ENCODE measurements around the gene CTNNA2. TPM values are rescaled to one million over a fixed set of nuclear protein-coding genes. Genes with fewer than 3 reads are reported as not detected.

The CTNNA2 gene
- total and polyA plus RNA-seq, 12 donors = 0.12 to 5.0 (median 1.4) TPM; not detected in 1

DNA sequence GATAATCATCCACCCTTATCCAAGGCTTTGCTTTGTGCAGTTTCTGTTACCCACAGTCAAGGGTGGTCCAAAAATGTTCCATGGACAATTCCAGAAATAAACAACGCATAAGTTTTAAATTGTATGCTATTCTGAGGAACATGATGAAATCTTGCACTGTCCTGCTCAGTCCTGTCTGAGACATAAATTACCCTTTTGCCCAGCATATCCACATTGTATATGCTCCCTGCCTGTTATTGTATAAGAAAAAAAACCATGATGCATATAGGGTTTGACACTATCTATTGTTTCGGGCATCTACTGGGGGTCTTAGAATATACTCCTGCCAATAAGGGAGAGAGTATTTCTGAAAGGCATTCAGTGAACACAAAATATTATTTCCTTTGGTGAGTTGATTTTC lies 767.7 kb downstream of the CTNNA2 start:
- H3K9me3 ChIP-seq (replicated peaks in 1 of 3) = no peaks in the 10 kb centered on the region
- no peaks in the 10 kb centered on the region for H3K36me3 ChIP-seq (replicated peaks in 1 of 2)
- intact Hi-C loops (cut with DNase I) = no loop called here
- no peak overlapping the region for H3K27ac ChIP-seq
- TF ChIP-seq, protein P1, sequence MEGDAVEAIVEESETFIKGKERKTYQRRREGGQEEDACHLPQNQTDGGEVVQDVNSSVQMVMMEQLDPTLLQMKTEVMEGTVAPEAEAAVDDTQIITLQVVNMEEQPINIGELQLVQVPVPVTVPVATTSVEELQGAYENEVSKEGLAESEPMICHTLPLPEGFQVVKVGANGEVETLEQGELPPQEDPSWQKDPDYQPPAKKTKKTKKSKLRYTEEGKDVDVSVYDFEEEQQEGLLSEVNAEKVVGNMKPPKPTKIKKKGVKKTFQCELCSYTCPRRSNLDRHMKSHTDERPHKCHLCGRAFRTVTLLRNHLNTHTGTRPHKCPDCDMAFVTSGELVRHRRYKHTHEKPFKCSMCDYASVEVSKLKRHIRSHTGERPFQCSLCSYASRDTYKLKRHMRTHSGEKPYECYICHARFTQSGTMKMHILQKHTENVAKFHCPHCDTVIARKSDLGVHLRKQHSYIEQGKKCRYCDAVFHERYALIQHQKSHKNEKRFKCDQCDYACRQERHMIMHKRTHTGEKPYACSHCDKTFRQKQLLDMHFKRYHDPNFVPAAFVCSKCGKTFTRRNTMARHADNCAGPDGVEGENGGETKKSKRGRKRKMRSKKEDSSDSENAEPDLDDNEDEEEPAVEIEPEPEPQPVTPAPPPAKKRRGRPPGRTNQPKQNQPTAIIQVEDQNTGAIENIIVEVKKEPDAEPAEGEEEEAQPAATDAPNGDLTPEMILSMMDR (IDR thresholded peaks at IDR 0.05) = no peak
- TF ChIP-seq POLR2A (IDR thresholded peaks at IDR 0.05) = no peak
- WGBS, 4 donors = 88 to 91% (median 89%) methylated on average over 2 of the region's 2 CpGs
- H3K4me1 ChIP-seq (replicated peaks in 1 of 2) = no peaks in the 10 kb centered on the region
- no peaks in the 10 kb centered on the region for H3K27me3 ChIP-seq
- no peak for DNase-seq
- no peak overlapping the region for H3K4me3 ChIP-seq

DNA sequence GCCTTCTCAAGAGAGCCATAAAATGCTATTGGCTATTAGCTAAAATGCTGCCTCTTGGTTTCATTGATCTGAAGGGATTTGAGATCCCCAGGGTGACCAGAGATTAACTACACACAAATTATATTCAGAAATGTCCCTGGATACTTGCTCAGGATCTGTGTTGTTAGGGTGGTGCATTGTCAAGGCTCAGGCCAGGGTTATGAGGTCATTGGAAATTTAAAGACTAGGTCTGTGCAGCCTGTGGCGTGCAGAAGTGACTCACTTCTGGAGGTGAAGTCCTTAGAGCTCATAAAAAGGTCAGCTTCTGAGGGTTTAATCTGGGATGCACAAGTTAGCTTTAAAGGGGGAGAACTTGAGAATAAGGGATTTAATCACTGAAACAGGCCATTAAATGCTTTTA lies 768.2 kb downstream of the CTNNA2 start:
- intact Hi-C loops (cut with DNase I) = no loop called here
- 76 to 80% (median 78%) methylated on average over 1 of the region's 1 CpG for WGBS, 4 donors
- Histone ChIP-seq H3K4me1 (replicated peaks in 1 of 2) (no peaks in the 10 kb centered on the region), H3K36me3 (replicated peaks in 1 of 2) (no peaks in the 10 kb centered on the region), H3K4me3 (no peak overlapping the region), H3K27ac (no peak overlapping the region), H3K9me3 (replicated peaks in 1 of 3) (no peaks in the 10 kb centered on the region), H3K27me3 (no peaks in the 10 kb centered on the region)
- DNase-seq = no peak
- TF ChIP-seq, protein P1 (IDR thresholded peaks at IDR 0.05) = no peak
- no peak for TF ChIP-seq POLR2A (IDR thresholded peaks at IDR 0.05)

DNA sequence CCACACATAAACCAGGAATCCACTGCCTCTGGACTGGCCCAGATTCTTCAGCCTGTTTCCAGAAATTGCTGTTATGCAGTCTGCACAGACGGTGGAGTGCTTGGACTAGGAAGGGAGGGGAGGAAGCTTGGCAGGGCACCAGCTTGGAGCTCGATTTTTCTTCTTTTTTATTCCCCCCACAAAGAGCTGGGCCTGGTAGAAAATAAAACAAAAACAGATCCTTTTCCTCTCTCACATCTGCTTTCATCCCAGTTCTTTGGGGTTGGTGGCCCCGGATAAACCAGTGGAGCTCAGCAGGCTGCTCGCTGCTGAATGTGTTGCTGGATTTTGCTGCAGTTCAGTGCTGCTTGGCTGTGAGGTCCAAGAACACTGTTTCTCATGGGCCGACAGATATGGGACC lies 775.7 kb downstream of the CTNNA2 start:
- Histone ChIP-seq H3K9me3 (replicated peaks in 1 of 3) (no peaks in the 10 kb centered on the region), H3K4me1 (replicated peaks in 1 of 2) (no peaks in the 10 kb centered on the region), H3K27ac (no peak overlapping the region), H3K36me3 (replicated peaks in 1 of 2) (no peaks in the 10 kb centered on the region), H3K4me3 (no peak overlapping the region), H3K27me3 (no peaks in the 10 kb centered on the region)
- intact Hi-C loops (cut with DNase I) = no loop called here
- TF ChIP-seq, protein P1 (IDR thresholded peaks at IDR 0.05) = no peak
- TF ChIP-seq POLR2A (IDR thresholded peaks at IDR 0.05) = no peak
- 31 to 41% (median 35%) methylated on average over 5 of the region's 5 CpGs for WGBS, 4 donors
- DNase-seq = peak in 1 of 7 donors; percentile 57

DNA sequence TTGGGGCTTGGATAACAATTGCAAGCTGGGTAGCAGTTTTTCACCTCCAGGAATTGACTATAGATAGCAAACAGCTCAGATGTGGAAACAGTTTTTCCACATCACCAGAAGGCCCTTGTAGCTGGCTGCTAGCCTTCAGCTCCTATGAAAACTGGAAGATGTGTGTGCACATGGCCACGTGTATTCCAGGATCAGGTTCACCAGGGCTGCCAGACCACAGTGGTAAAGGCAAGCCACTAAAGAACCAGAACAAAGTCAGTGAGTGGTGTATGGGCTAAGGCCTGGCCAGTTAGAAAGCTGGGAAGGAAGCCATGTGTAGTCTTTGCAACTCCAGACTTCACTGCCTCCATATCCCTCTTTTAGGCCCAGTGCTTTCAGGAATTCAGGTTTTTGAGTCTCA lies 778.8 kb downstream of the CTNNA2 start:
- no peak for DNase-seq

More for the DNA sequence above, 778.8 kb downstream of the CTNNA2 start:
- H3K4me3 ChIP-seq = no peak overlapping the region
- TF ChIP-seq POLR2A (IDR thresholded peaks at IDR 0.05) = no peak
- TF ChIP-seq, protein P1 (IDR thresholded peaks at IDR 0.05) = no peak
- H3K27me3 ChIP-seq = no peaks in the 10 kb centered on the region
- no peaks in the 10 kb centered on the region for H3K36me3 ChIP-seq (replicated peaks in 1 of 2)
- H3K27ac ChIP-seq = no peak overlapping the region
- no peaks in the 10 kb centered on the region for H3K4me1 ChIP-seq (replicated peaks in 1 of 2)
- intact Hi-C loops (cut with DNase I) = no loop called here
- H3K9me3 ChIP-seq (replicated peaks in 1 of 3) = no peaks in the 10 kb centered on the region
- 54 to 83% (median 54%) methylated on average over 1 of the region's 1 CpG for WGBS, 4 donors
